GM21619 (cell line): ENCODE data around the gene C6orf118.

Experiments used
- ATAC-seq: cut with Tn5 transposase; IDR thresholded peaks from one replicate; pipeline ENCODE4 v1.9.1; 2021; ENCODE audit not compliant: unreplicated experiment

C6orf118 gene

DNA sequence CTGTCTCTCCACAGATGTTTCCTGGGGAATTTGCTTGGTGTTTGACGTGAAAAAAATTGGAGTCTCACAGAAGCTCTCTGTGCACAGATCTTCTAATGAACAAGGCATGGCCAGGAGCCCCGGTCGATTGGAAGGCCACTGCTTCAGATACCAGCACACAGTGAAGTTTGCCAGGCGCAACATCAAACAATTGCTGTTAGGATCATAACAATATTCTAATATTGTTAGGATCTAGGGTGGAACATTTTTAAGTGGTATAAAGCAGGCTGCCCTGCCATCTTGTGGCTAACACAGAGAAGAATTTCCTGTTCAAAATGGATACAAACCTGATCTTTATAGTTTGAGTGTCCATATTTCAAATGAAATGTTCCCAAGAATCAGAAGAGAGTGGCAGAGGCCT, 64.1 kb downstream of the C6orf118 start:
- ATAC-seq: no peak

- no peak for ATAC-seq
These were observed 64.7 kb downstream of the C6orf118 start for GRCh38 chr6:165244524-165245247.

DNA sequence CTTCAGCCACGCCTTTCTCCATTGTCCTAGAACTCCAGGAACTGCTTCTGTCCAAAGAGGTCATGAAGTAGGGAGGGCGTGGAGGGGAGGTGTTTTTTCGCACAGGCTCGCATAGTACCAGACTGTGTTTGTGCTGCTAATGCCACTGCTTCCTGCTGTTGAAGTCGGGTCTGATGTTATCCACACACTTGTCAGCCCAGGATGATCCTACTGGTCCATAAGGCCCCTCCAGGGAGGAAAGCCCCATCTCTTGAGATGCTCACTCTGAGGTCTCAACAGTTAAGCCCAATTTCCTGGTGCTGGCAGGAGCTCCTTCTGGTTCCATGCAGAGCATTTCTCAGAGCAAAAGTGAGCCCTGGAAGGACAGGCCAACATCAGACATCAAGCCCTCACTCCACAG, 65.6 kb downstream of the C6orf118 start:
- ATAC-seq: no peak

DNA sequence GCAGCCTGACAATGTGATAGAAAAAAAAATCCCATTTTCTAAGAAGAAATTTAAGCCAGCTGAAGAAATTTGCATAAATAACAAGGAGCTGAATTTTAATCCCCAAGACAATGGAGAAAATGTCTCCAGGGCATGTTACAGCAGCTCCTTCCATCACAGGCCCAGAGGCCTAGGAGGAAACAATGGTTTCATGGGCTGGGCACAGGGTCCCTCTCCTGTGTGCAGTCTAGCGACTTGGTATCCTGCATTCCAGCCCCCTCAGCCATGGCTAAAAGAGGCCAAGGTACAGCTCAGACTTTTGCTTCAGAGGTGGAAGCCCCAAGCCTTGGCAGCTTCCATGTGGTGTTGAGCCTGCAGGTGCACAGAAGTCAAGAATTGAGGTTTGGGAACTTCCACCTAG, 73.1 kb downstream of the C6orf118 start:
- ATAC-seq: no peak

DNA sequence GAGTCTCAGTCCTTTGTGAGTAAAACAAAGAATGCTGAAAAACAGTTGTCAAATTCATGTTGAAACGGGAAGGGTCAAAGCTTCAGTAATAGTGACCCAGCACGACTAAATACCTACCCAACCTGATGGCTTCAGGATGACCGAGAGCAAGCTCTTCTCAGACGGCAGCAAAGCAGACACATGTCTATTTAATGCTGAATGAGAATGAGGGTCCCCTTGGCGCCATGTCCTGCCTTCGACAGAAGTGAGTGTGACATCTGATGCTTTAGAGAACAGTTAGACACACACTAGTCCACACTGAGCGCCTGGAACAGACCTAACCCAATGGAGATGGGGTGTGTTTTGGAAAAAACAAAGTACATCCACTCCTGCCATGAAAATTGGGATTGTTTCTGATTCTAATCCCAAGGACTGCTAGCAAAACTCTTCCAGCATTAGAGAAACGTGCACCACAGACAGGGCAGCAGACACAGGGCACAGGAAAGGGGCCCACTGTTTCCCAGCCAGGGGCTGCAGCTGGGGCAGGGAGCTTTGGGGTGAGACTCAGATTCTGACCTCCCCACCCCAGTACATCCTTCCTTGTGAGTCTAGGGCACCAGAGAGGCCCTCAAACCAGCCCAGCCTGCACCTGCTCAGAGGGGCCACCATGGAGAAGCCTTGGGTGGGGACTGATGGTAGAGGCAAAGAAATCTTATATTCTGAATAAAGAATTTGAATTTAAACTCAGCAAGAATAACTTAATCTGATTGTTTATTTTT, 76.5 kb downstream of the C6orf118 start:
- ATAC-seq: no peak

GRCh38 chr6:165231581-165232561, 77.5 kb downstream of the C6orf118 start:
- no peak for ATAC-seq

GRCh38 chr6:165231177-165231576, 78.2 kb downstream of the C6orf118 start:
- no peak for ATAC-seq
